ENCODE data around the gene PGM1. TPM values are rescaled to one million over a fixed set of nuclear protein-coding genes. Genes with fewer than 3 reads are reported as not detected.

PGM1 gene
- total RNA-seq, 2 experiments from 2014 or later = 31.9 to 32.4 TPM

DNA sequence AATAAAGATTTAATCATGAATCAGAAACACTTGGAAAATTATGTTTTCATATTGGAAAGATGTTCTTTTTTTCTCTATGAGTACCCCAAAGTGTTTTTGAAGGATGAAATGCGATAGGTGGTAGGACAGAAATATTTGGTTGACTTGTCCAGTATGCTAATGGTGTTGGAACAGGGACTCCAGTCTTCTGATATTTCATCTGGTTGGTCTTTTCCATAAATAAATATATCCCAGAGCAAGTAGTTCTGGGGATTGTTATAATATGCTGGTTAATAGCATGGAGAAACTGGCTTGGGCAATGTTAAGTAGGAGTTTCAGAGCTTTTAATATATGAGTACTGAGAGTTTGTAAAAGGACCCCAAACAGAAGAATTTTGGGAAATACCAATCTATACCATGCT lies 8.7 kb downstream of the PGM1 start:
- ChIA-PET CTCF (interaction anchor here (1.4 kb wide), 1 partner anchor 15 kb away, joined by 3 read pairs; no protein-coding TSS in a partner anchor), POLR2A (no interaction called here)
- Mint-ChIP-seq H3K9me3 (no peaks in the 10 kb centered on the region), H3K27ac (no peak overlapping the region), H3K36me3 (peaks cover 3% of the 10 kb centered on the region), H3K4me1 (ENCODE audit: low read depth) (no peaks in the 10 kb centered on the region), H3K4me3 (no peak overlapping the region), H3K27me3 (no peaks in the 10 kb centered on the region)
- DNase-seq = no peak
- intact Hi-C loops (cut with micrococcal nuclease) = no loop called here

DNA sequence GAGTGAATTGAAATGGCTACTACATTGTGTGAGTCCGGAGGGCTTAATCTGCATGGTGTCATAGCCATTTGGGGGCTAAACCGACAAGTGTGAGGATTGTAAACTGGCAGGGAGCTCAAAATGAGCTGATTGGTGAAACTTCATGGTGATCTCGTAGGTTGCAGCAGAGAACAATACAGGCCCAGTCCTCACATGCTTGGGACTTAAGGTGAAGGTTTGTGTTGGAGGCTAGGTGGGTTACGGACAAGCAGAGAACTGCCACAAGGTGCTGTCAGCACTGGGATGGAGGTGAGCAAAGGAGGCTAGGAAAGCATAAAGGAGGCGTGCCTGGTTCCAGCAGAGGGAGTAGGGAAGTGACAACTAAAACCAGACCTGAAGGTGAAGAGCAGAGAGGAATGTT lies 9.4 kb downstream of the PGM1 start:
- H3K27ac Mint-ChIP-seq = no peak overlapping the region

DNA sequence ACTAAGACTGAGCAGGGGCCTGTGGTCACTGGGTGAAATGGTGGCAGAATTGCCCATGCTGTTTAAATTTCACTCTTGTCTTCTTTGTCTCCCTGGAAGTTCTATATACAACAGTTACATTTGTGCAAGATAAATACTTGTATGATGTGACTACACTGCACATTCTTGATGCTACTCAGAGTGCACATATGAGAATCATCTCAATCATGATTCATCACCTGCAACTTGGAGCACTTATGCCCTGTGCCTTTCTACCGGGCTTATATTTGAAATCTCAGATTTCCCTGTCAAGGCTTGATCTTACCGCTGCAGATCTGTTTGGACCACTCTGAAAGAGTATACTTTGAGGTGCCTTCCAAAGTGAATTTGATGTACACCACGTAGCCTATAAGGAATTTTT lies 10.6 kb downstream of the PGM1 start:
- intact Hi-C loops (cut with micrococcal nuclease) = no loop called here
- Mint-ChIP-seq H3K27me3 (no peaks in the 10 kb centered on the region), H3K36me3 (peaks cover 3% of the 10 kb centered on the region), H3K4me1 (ENCODE audit: low read depth) (no peaks in the 10 kb centered on the region), H3K4me3 (no peak overlapping the region), H3K27ac (no peak overlapping the region), H3K9me3 (no peaks in the 10 kb centered on the region)
- no peak for DNase-seq
- POLR2A ChIA-PET = no interaction called here
- CTCF ChIA-PET = no interaction called here

More for the DNA sequence above, 9.4 kb downstream of the PGM1 start:
- Mint-ChIP-seq H3K36me3 (peaks cover 3% of the 10 kb centered on the region), H3K4me1 (ENCODE audit: low read depth) (no peaks in the 10 kb centered on the region), H3K9me3 (no peaks in the 10 kb centered on the region), H3K4me3 (no peak overlapping the region), H3K27me3 (no peaks in the 10 kb centered on the region)
- ChIA-PET CTCF (interaction anchor here (1.4 kb wide), 1 partner anchor 14 kb away, joined by 3 read pairs; no protein-coding TSS in a partner anchor), POLR2A (no interaction called here)
- DNase-seq = no peak
- intact Hi-C loops (cut with micrococcal nuclease) = no loop called here

DNA sequence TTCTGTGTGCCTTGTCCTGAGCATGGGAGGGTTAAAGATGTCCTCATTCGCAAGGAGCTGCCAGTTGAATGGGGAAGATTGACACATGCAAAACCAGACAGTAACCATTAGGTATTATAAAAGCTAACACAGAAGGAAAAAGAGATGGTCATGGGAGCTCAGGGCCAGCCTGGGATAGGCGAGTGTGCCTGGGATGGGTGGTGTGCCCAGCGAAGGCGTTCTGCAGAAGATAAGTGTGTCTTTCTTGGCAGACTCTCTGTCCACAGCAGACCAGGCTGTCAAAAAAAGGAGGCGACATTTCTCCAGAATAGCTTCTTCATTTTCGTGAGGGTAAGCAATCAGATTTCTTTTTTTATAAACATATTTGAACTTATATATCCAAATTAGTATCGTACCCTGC lies 14.1 kb downstream of the PGM1 start:
- no peak for DNase-seq
- CTCF ChIA-PET = interaction anchor here (1.4 kb wide), 1 partner anchor 638 kb away, joined by 3 read pairs; no protein-coding TSS in a partner anchor
- intact Hi-C loops (cut with micrococcal nuclease) = no loop called here
- H3K27ac Mint-ChIP-seq = no peak overlapping the region
- POLR2A ChIA-PET = no interaction called here
- no peaks in the 10 kb centered on the region for H3K9me3 Mint-ChIP-seq
- no peaks in the 10 kb centered on the region for H3K36me3 Mint-ChIP-seq
- H3K4me1 Mint-ChIP-seq (ENCODE audit: low read depth) = peaks cover 6% of the 10 kb centered on the region
- no peaks in the 10 kb centered on the region for H3K27me3 Mint-ChIP-seq
- no peak overlapping the region for H3K4me3 Mint-ChIP-seq

DNA sequence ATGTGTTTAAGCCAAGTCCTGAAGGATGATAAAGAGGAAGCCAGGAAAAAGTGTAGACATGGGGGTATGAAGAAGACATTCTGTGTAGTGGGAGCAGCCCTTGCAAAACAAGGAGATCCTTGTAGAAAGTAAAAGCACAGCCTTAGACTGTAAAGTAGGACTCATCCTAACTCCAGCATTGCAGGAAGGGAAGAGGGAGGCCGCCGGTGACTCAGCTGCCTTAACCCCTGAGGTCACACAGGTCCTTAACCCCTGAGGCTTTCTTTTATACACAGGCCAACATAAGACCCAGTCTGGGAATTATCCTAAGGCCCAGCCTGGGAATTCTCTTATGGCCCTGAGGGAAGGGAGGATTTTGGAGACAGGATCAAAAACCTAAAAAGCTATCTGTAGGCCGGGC lies 18.0 kb downstream of the PGM1 start:
- no peak overlapping the region for H3K4me3 Mint-ChIP-seq
- H3K27ac Mint-ChIP-seq = no peak overlapping the region
- ChIA-PET POLR2A (no interaction called here), CTCF (interaction anchor here (1.3 kb wide), 1 partner anchor 526 kb away, joined by 3 read pairs; no protein-coding TSS in a partner anchor)
- no peak for DNase-seq
- intact Hi-C loops (cut with micrococcal nuclease) = no loop called here
- H3K36me3 Mint-ChIP-seq = peaks cover 1% of the 10 kb centered on the region
- H3K9me3 Mint-ChIP-seq = no peaks in the 10 kb centered on the region
- H3K4me1 Mint-ChIP-seq (ENCODE audit: low read depth) = peaks cover 9% of the 10 kb centered on the region
- no peaks in the 10 kb centered on the region for H3K27me3 Mint-ChIP-seq

DNA sequence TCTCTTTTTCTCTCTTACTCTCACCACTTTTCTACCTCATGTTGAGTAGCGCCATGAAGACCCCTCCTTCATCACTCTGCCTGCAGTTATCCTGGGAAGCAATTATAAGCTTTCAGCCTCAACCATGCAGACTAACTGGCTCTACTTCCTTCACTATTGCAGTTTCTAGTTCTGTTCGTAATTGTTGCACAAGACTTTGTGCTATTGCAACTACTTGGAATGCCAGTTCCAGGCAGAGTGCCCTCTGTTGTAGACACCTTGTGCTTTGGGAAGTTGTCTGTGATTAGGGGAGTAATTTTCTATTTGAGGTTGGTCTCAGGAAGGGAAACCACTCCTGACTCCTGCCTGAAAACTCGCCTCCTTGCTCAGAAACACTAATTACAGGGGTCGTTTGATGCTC lies 19.4 kb downstream of the PGM1 start:
- intact Hi-C loops (cut with micrococcal nuclease) = no loop called here
- H3K4me1 Mint-ChIP-seq (ENCODE audit: low read depth) = peaks cover 9% of the 10 kb centered on the region
- DNase-seq = no peak
- H3K36me3 Mint-ChIP-seq = peaks cover 1% of the 10 kb centered on the region
- no peaks in the 10 kb centered on the region for H3K27me3 Mint-ChIP-seq
- no peak overlapping the region for H3K4me3 Mint-ChIP-seq
- H3K27ac Mint-ChIP-seq = no peak overlapping the region
- no peaks in the 10 kb centered on the region for H3K9me3 Mint-ChIP-seq
- ChIA-PET CTCF (interaction anchor here (0.7 to 2.1 kb wide), 5 partner anchors 13 to 1211 kb away, joined by 3 to 7 read pairs (median 3); no protein-coding TSS in a partner anchor), POLR2A (no interaction called here)

DNA sequence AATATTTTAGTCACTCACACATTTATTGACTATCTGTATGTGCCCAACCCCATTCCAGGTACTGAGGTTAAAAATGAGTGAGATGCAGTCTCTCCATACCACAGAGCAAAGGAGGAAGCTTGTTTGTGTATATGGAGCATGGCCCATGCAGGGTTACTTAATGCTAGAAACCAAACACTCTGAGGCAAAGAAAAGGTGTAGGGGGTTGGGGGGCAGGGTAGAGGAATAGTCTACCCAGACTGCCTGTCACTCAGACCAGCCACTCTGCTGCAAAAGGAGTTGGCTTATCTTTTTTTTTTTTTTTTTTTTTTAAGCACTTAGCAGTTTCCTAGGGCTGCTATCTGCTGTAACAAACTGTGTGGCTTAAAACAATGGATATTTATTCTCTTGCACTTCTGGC lies 19.8 kb downstream of the PGM1 start:
- no peaks in the 10 kb centered on the region for H3K9me3 Mint-ChIP-seq
- H3K36me3 Mint-ChIP-seq = peaks cover 1% of the 10 kb centered on the region
- peaks cover 9% of the 10 kb centered on the region for H3K4me1 Mint-ChIP-seq (ENCODE audit: low read depth)
- DNase-seq = no peak
- H3K27ac Mint-ChIP-seq = no peak overlapping the region
- ChIA-PET POLR2A (no interaction called here), CTCF (interaction anchor here (0.7 to 2.1 kb wide), 4 partner anchors 13 to 633 kb away, joined by 3 to 7 read pairs (median 4); no protein-coding TSS in a partner anchor)
- H3K4me3 Mint-ChIP-seq = no peak overlapping the region
- intact Hi-C loops (cut with micrococcal nuclease) = no loop called here
- H3K27me3 Mint-ChIP-seq = no peaks in the 10 kb centered on the region

DNA sequence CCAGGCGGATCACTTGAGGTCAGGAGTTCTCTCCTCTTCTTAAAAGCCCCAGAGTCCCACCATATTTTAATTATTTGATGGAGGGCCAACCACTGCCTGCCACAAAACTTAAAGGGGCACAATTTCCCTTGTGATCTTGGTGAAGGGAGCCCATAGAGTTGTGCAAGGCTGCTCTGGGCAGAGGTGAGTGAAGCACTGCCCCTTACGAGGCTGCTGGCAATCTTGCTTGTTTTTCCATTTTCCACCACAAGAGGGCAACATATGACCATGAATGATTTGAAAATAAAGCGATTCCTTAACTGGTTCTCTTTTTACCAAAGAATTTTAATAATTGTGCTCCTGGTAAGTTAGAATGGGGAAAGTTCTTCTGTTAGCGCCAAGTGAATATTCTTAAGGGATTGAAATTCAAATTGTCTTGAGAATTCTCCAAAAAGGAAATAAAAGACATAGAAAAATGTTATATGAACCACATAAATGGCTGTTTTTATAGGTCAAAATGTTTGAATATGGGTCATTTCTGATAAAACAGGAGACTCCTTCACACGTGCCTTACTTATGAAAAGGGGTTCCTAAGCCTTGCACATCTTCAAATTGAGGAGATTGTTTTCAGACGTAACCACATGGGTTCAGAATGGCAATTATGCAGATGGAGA lies 22.7 kb downstream of the PGM1 start:
- intact Hi-C loops (cut with micrococcal nuclease) = loop anchor here (1.0 to 5.0 kb wide), 4 partner anchors 59 to 630 kb away; no protein-coding TSS in a partner anchor
- DNase-seq = peak; percentile 48
- ChIA-PET POLR2A (no interaction called here), CTCF (interaction anchor here (0.9 to 2.6 kb wide), 6 partner anchors 14 to 631 kb away, joined by 3 to 34 read pairs (median 10); no protein-coding TSS in a partner anchor)
- Mint-ChIP-seq H3K36me3 (peaks cover 1% of the 10 kb centered on the region), H3K27ac (no peak overlapping the region), H3K4me3 (no peak overlapping the region), H3K9me3 (no peaks in the 10 kb centered on the region), H3K4me1 (ENCODE audit: low read depth) (peaks cover 3% of the 10 kb centered on the region), H3K27me3 (no peaks in the 10 kb centered on the region)

DNA sequence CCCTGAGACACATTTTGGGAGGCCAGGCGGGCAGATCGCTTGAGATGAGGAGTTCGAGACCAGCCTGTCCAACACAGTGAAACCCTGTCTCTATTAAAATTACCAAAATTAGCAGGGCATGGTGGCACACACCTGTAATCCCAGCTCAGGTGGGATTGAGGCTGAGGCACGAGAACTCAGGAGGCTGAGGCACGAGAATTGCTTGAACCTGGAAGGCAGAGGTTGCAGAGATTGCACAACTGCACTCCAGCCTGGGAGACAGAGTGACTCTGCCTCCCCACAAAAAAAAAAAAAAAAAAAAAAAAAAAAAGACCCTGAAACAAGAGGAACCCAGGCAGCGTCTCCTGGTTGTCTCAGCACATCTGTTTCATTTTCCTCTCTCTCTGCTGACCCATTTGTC lies 24.2 kb downstream of the PGM1 start:
- Mint-ChIP-seq H3K27me3 (no peaks in the 10 kb centered on the region), H3K27ac (no peak overlapping the region), H3K4me1 (ENCODE audit: low read depth) (peaks cover 3% of the 10 kb centered on the region), H3K36me3 (peaks cover 1% of the 10 kb centered on the region), H3K4me3 (no peak overlapping the region), H3K9me3 (no peaks in the 10 kb centered on the region)
- intact Hi-C loops (cut with micrococcal nuclease) = loop anchor here (5.0 kb wide), 1 partner anchor 75 kb away; no protein-coding TSS in a partner anchor
- ChIA-PET CTCF (interaction anchor here (0.7 to 2.6 kb wide), 10 partner anchors 10 to 629 kb away, joined by 3 to 34 read pairs (median 4); no protein-coding TSS in a partner anchor), POLR2A (no interaction called here)
- no peak for DNase-seq

DNA sequence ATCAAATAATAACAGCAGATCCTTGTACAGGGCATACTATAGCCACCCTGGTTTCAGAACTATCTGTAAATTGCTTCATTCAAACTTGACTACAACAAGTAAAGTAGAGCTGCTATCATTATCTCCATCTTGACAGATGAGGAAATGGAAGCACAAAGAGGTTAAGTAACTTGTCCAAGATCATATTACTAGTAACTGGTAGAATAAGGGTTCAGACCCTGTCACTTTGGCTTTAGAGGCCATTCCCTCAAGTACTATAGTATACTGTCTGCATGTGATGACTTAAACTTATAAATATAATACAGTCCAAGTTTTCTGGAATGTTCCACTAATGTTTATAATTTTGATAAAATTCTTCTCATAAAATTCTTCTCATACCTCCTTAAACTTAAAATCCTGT lies 24.8 kb downstream of the PGM1 start:
- ChIA-PET CTCF (interaction anchor here (1.0 kb wide), 1 partner anchor 519 kb away, joined by 5 read pairs; no protein-coding TSS in a partner anchor), POLR2A (no interaction called here)
- Mint-ChIP-seq H3K4me1 (ENCODE audit: low read depth) (peaks cover 3% of the 10 kb centered on the region), H3K9me3 (no peaks in the 10 kb centered on the region), H3K27ac (no peak overlapping the region), H3K27me3 (no peaks in the 10 kb centered on the region), H3K36me3 (peaks cover 1% of the 10 kb centered on the region), H3K4me3 (no peak overlapping the region)
- no peak for DNase-seq
- intact Hi-C loops (cut with micrococcal nuclease) = loop anchor here (5.0 kb wide), 1 partner anchor 74 kb away; no protein-coding TSS in a partner anchor

DNA sequence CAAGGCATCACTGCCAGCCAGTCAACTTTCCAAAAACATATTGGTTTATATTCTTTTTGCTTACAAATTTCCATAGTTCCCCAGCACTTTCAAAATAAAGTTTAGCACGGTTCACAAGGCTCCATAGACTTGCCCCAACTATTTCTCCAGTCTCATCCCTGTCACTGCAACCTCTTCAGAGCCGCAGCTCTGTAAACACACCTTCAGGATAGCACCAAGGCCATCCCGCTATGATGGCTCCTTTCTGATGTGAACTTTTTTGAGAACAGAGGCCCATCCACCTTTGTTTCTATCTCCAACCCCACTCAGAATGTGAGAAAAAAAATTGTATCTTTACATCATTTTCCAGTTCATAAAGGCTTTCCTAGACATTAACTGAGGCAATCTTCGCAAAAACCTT lies 26.3 kb downstream of the PGM1 start:
- no peak overlapping the region for H3K27ac Mint-ChIP-seq
- ChIA-PET CTCF (no interaction called here), POLR2A (no interaction called here)
- intact Hi-C loops (cut with micrococcal nuclease) = loop anchor here (5.0 kb wide), 1 partner anchor 73 kb away; no protein-coding TSS in a partner anchor
- H3K36me3 Mint-ChIP-seq = peaks cover 1% of the 10 kb centered on the region
- no peaks in the 10 kb centered on the region for H3K27me3 Mint-ChIP-seq
- DNase-seq = no peak
- H3K9me3 Mint-ChIP-seq = no peaks in the 10 kb centered on the region
- H3K4me1 Mint-ChIP-seq (ENCODE audit: low read depth) = peaks cover 3% of the 10 kb centered on the region
- no peak overlapping the region for H3K4me3 Mint-ChIP-seq

DNA sequence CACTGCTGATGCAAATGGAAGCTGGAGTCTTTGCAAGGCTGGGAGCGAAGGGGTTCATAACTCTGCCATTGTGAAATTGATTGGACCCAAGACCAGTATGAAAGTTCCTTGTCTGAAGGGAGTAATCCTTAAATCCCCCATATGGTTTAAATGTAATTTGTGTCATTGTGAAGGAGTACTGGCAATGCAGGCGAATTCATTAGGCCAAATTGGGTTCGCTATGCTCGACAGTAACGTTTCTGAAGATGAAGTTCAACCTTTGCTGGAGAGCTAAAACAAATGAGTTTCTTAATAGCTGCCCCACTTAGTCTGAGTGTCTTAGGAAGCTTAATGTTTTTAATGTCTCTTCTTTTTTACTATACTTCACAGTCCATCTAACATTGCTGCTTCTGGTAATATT lies 27.5 kb downstream of the PGM1 start:
- DNase-seq = no peak
- Mint-ChIP-seq H3K4me1 (ENCODE audit: low read depth) (peaks cover 3% of the 10 kb centered on the region), H3K4me3 (no peak overlapping the region), H3K9me3 (no peaks in the 10 kb centered on the region), H3K36me3 (peaks cover 1% of the 10 kb centered on the region), H3K27me3 (no peaks in the 10 kb centered on the region), H3K27ac (no peak overlapping the region)
- CTCF ChIA-PET = interaction anchor here (1.0 to 2.3 kb wide), 2 partner anchors 297 to 516 kb away, joined by 3 to 11 read pairs; no protein-coding TSS in a partner anchor
- intact Hi-C loops (cut with micrococcal nuclease) = loop anchor here (2.0 kb wide), 1 partner anchor 298 kb away; no protein-coding TSS in a partner anchor
- POLR2A ChIA-PET = no interaction called here

All from activated CD4-positive, alpha-beta memory T cell treated with anti-CD3 and anti-CD28 coated beads for 36 hours (primary cell).